Effector memory CD8-positive, alpha-beta T cell (primary cell): ENCODE data around the gene RGS6.

Source experiments
- ATAC-seq: fragments of 150-1000 bp; cut with Tn5 transposase; replicated peaks from 2 replicates; pipeline ENCODE4 v1.10.0; 2021; ENCODE audit warnings: mild to moderate bottlenecking, moderate library complexity
- DNase-seq, 3 experiments: peaks; one replicate each; pipeline ENCODE4 v3.0.0; 2021
- H3K27ac Mint-ChIP-seq, 2 donors: one replicate each; pipeline ENCODE4 v1.8.0; 2022; ENCODE audit warnings: mild to moderate bottlenecking in 2 of 2, mixed read lengths in 2 of 2, moderate library complexity in 2 of 2
- H3K27me3 Mint-ChIP-seq, 2 donors: one replicate each; pipeline ENCODE4 v1.8.0; 2022; ENCODE audit warnings: mixed read lengths in 2 of 2
- H3K36me3 Mint-ChIP-seq: one replicate; pipeline ENCODE4 v1.8.0; 2022; ENCODE audit warnings: mild to moderate bottlenecking, moderate library complexity, mixed read lengths; ENCODE audit not compliant: insufficient read depth
- H3K4me1 Mint-ChIP-seq, 2 donors: one replicate each; pipeline ENCODE4 v1.8.0; 2022; ENCODE audit warnings: low read depth in 2 of 2, mixed read lengths in 2 of 2
- H3K4me3 Mint-ChIP-seq, 2 donors: one replicate each; pipeline ENCODE4 v1.8.0; 2022; ENCODE audit warnings: mild to moderate bottlenecking in 2 of 2, mixed read lengths in 2 of 2, moderate library complexity in 2 of 2
- H3K9me3 Mint-ChIP-seq, 2 donors: one replicate each; pipeline ENCODE4 v1.8.0; 2022; ENCODE audit warnings: mixed read lengths in 2 of 2

RGS6 gene

DNA sequence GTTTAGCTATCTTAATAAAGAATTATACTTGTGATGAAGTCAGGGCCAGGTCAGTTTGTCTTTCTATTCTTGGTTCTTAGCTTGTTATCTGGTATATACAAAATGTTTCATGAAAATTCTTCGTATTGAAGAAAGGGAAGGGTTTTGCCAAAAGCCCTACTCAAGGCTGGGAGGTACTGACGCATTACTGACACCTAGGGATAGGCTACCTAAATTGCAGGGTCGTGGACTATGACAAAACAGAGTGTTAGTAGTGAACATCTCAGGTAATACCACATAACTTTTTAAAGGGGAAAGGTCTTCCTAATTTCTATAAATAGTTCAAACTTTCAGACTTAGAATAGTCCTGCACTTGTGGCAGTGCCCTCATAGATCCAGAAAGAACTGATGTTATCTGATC is 246.3 kb downstream of the RGS6 start:
- Mint-ChIP-seq H3K4me1 (no peaks in the 10 kb centered on the region), H3K27ac (no peak overlapping the region), H3K9me3 (peaks cover 0 to 9% of the 10 kb centered on the region in 2 donors), H3K36me3 (no peaks in the 10 kb centered on the region), H3K27me3 (peaks cover 34 to 48% of the 10 kb centered on the region in 2 donors), H3K4me3 (no peak overlapping the region)
- DNase-seq (no peak), ATAC-seq (no peak)

- peaks cover 0 to 9% of the 10 kb centered on the region in 2 donors for H3K9me3 Mint-ChIP-seq
- peaks cover 27 to 34% of the 10 kb centered on the region in 2 donors for H3K27me3 Mint-ChIP-seq
- H3K4me1 Mint-ChIP-seq, result no peaks in the 10 kb centered on the region
- ATAC-seq (no peak), DNase-seq (no peak)
- H3K36me3 Mint-ChIP-seq, result no peaks in the 10 kb centered on the region
- no peak overlapping the region for H3K4me3 Mint-ChIP-seq
- no peak overlapping the region for H3K27ac Mint-ChIP-seq
These were observed 250.6 kb downstream of the RGS6 start for GRCh38 chr14:72182708-72183432.

- DNase-seq (no peak), ATAC-seq (no peak)
- no peaks in the 10 kb centered on the region for H3K36me3 Mint-ChIP-seq
- peaks cover 0 to 9% of the 10 kb centered on the region in 2 donors for H3K9me3 Mint-ChIP-seq
- H3K4me1 Mint-ChIP-seq, result no peaks in the 10 kb centered on the region
- H3K27ac Mint-ChIP-seq, result no peak overlapping the region
- H3K27me3 Mint-ChIP-seq, result peaks cover 29 to 33% of the 10 kb centered on the region in 2 donors
- no peak overlapping the region for H3K4me3 Mint-ChIP-seq
These were observed 251.4 kb downstream of the RGS6 start for GRCh38 chr14:72183631-72184030.

DNA sequence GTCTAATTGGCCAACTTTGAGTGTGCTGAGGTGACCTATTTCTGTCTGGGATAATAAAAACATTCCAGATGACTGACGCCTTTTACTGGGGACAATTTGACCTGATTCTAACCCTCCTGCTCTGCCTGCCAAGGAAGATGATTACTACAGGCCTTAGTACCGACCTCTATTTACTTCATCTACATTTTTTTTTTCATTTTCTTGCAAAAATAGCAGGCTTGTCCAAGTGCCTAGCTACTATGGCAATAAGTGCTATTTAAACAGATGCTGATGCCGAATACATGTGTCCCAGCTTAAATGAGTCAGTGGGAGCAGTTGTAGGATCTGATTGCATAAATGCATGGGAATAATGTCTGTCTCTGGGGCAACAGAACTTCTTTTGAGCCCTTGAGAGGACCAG is 254.3 kb downstream of the RGS6 start:
- DNase-seq, result no peak
- Mint-ChIP-seq H3K4me3 (no peak overlapping the region), H3K27ac (no peak overlapping the region), H3K36me3 (no peaks in the 10 kb centered on the region), H3K4me1 (no peaks in the 10 kb centered on the region), H3K27me3 (peaks cover 21 to 30% of the 10 kb centered on the region in 2 donors), H3K9me3 (no peaks in the 10 kb centered on the region)
- ATAC-seq, result no peak

GRCh38 chr14:72196237-72197015 is 264.2 kb downstream of the RGS6 start:
- peaks cover 19 to 39% of the 10 kb centered on the region in 2 donors for H3K27me3 Mint-ChIP-seq
- H3K27ac Mint-ChIP-seq, result no peak overlapping the region
- H3K36me3 Mint-ChIP-seq, result no peaks in the 10 kb centered on the region
- DNase-seq, result no peak
- ATAC-seq, result no peak
- H3K4me3 Mint-ChIP-seq, result no peak overlapping the region
- no peaks in the 10 kb centered on the region for H3K9me3 Mint-ChIP-seq
- H3K4me1 Mint-ChIP-seq, result no peaks in the 10 kb centered on the region

GRCh38 chr14:72201645-72202044 is 269.4 kb downstream of the RGS6 start:
- H3K4me1 Mint-ChIP-seq, result no peaks in the 10 kb centered on the region
- no peaks in the 10 kb centered on the region for H3K9me3 Mint-ChIP-seq
- DNase-seq, result no peak
- ATAC-seq, result no peak
- no peaks in the 10 kb centered on the region for H3K36me3 Mint-ChIP-seq
- H3K4me3 Mint-ChIP-seq, result no peak overlapping the region
- peaks cover 9 to 43% of the 10 kb centered on the region in 2 donors for H3K27me3 Mint-ChIP-seq
- H3K27ac Mint-ChIP-seq, result no peak overlapping the region

GRCh38 chr14:72213424-72213823 is 281.2 kb downstream of the RGS6 start:
- H3K27ac Mint-ChIP-seq, result no peak overlapping the region
- H3K9me3 Mint-ChIP-seq, result no peaks in the 10 kb centered on the region
- H3K4me3 Mint-ChIP-seq, result no peak overlapping the region
- peaks cover 18 to 23% of the 10 kb centered on the region in 2 donors for H3K27me3 Mint-ChIP-seq
- no peaks in the 10 kb centered on the region for H3K4me1 Mint-ChIP-seq
- ATAC-seq (no peak), DNase-seq (no peak)
- H3K36me3 Mint-ChIP-seq, result no peaks in the 10 kb centered on the region

- Mint-ChIP-seq H3K9me3 (no peaks in the 10 kb centered on the region), H3K4me1 (no peaks in the 10 kb centered on the region), H3K4me3 (no peak overlapping the region), H3K36me3 (no peaks in the 10 kb centered on the region), H3K27me3 (peaks cover 23 to 24% of the 10 kb centered on the region in 2 donors), H3K27ac (no peak overlapping the region)
- ATAC-seq (no peak), DNase-seq (no peak)
These were observed 282.9 kb downstream of the RGS6 start for GRCh38 chr14:72215080-72215479.

- no peak overlapping the region for H3K4me3 Mint-ChIP-seq
- no peaks in the 10 kb centered on the region for H3K9me3 Mint-ChIP-seq
- H3K27me3 Mint-ChIP-seq, result peaks cover 19 to 38% of the 10 kb centered on the region in 2 donors
- no peak for ATAC-seq
- no peaks in the 10 kb centered on the region for H3K36me3 Mint-ChIP-seq
- no peaks in the 10 kb centered on the region for H3K4me1 Mint-ChIP-seq
- no peak for DNase-seq
- H3K27ac Mint-ChIP-seq, result no peak overlapping the region
These were observed 284.9 kb downstream of the RGS6 start for GRCh38 chr14:72217135-72217534.

DNA sequence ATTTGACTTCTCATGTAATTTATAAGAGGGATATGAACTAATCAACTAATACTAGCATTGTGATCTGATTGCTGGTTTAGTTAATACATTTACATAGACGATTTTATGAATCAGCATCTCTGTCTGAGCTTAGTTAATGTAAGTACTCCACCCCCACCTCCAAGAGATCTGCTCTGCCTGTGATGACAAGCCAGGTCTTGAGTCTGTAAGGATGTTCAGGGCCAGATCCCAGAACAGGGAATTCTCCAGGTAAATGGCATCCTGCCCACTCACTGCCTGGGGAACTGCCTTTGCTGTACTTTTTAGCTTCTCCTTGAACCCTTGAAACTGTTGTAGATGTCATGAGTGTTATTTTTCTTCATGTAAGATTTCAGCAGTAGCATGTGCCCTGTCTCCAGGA is 289.8 kb downstream of the RGS6 start:
- Mint-ChIP-seq H3K27ac (no peak overlapping the region), H3K36me3 (no peaks in the 10 kb centered on the region), H3K4me1 (no peaks in the 10 kb centered on the region), H3K9me3 (no peaks in the 10 kb centered on the region), H3K27me3 (peaks cover 7 to 35% of the 10 kb centered on the region in 2 donors), H3K4me3 (no peak overlapping the region)
- ATAC-seq, result no peak
- DNase-seq, result no peak

- peaks cover 0 to 4% of the 10 kb centered on the region in 2 donors for H3K4me1 Mint-ChIP-seq
- no peaks in the 10 kb centered on the region for H3K36me3 Mint-ChIP-seq
- H3K4me3 Mint-ChIP-seq, result no peak overlapping the region
- no peak overlapping the region for H3K27ac Mint-ChIP-seq
- no peak for ATAC-seq
- no peaks in the 10 kb centered on the region for H3K9me3 Mint-ChIP-seq
- no peak for DNase-seq
- H3K27me3 Mint-ChIP-seq, result peaks cover 22 to 35% of the 10 kb centered on the region in 2 donors
These were observed 304.4 kb downstream of the RGS6 start for GRCh38 chr14:72236629-72237028.

DNA sequence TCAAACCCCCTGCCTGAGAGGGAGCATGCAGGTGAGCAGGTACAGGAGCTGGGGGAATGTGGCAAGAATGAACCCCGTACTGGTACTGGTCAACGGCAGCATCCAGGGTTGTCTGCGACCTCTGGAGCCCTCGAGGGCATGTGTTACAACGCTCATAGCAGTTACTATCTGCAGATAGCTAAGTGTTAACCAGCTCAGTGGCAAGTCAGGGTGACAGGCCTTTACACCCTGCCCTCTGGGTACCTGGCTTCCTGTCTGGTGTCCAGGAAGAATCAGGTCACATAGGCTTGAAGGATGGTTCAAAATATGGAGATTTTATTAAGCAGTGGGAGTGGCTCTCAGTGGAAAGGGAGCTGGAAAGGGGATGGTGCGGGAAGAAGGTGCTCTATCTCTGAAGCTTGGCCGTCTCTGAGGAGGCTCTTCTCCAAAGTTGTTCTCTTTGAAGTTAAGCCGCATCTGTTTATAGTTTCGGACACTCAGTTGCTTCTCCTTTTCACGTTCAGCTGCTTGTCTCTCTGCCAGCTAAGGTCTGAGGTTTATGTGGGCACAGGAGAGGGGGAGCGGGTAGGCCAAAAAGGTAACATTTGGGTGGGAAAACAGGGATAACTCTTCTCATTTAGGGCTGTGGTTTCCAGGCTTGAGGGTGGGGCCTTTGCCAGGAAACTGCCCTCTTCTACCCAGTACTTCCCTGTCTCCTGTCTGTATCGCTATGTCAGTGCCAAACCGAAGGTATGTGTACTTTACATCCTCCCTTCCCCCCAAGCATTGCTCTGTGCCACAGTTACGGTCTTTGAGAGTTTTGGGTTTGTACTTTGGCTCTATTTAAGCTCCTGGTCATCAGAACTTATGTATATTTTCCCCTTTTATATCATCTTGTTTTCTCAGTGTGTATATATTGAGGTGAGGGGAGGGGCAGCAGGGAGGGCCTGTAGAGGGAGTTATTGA is 305.8 kb downstream of the RGS6 start:
- ATAC-seq (no peak), DNase-seq (no peak)
- H3K27ac Mint-ChIP-seq, result no peak overlapping the region
- no peaks in the 10 kb centered on the region for H3K36me3 Mint-ChIP-seq
- no peak overlapping the region for H3K4me3 Mint-ChIP-seq
- H3K4me1 Mint-ChIP-seq, result peaks cover 0 to 4% of the 10 kb centered on the region in 2 donors
- peaks cover 8 to 24% of the 10 kb centered on the region in 2 donors for H3K27me3 Mint-ChIP-seq
- H3K9me3 Mint-ChIP-seq, result no peaks in the 10 kb centered on the region
